Osteocyte (in vitro differentiated cells): ENCODE data around the gene GPHA2. TPM values are rescaled to one million over a fixed set of nuclear protein-coding genes. Genes with fewer than 3 reads are reported as not detected.
"Not testable (repeated sequence)": the region's sequence is repeated elsewhere in the genome, so short reads cannot be mapped to it uniquely, and the experiment has no call there.

Experiments used
- DNase-seq: peaks from one replicate; pipeline ENCODE4 v3.0.0; 2021; ENCODE audit warnings: mixed read lengths; ENCODE audit not compliant: unreplicated experiment; ENCODE audit errors: extremely low spot score
- H3K27ac Mint-ChIP-seq: one replicate; pipeline ENCODE4 v1.8.0; 2021; ENCODE audit warnings: mild to moderate bottlenecking, mixed read lengths; ENCODE audit not compliant: unreplicated experiment
- H3K27me3 Mint-ChIP-seq: one replicate; pipeline ENCODE4 v1.8.0; 2021; ENCODE audit warnings: mixed read lengths; ENCODE audit not compliant: unreplicated experiment
- H3K36me3 Mint-ChIP-seq: one replicate; pipeline ENCODE4 v1.8.0; 2021; ENCODE audit warnings: mixed read lengths; ENCODE audit not compliant: unreplicated experiment
- H3K4me1 Mint-ChIP-seq: one replicate; pipeline ENCODE4 v1.8.0; 2021; ENCODE audit warnings: mixed read lengths; ENCODE audit not compliant: unreplicated experiment
- H3K4me3 Mint-ChIP-seq: one replicate; pipeline ENCODE4 v1.8.0; 2021; ENCODE audit warnings: mild to moderate bottlenecking, moderate library complexity, mixed read lengths; ENCODE audit not compliant: unreplicated experiment
- H3K9me3 Mint-ChIP-seq: one replicate; pipeline ENCODE4 v1.8.0; 2021; ENCODE audit warnings: mixed read lengths; ENCODE audit not compliant: unreplicated experiment
- long read RNA-seq: library from polyadenylated mRNA; unstranded; transcript quantifications from one replicate; pipeline ENCODE4 v2.0.0, GENCODE V29; 2021
- total RNA-seq: library from RNA; stranded (reverse); gene quantifications from 2 replicates; pipeline ENCODE4 v1.2.1, GENCODE V29; 2021
- TF ChIP-seq, protein P1 (sequence below): fragments of 200-600 bp; sonication (generic); IDR thresholded peaks from 2 replicates; pipeline ENCODE4 v1.5.0; 2021; ENCODE audit warnings: antibody characterized with exemption, mild to moderate bottlenecking, moderate library complexity

GPHA2 gene
- total RNA-seq: not detected in 2 replicates
- long read RNA-seq: 0 reads

GRCh38 chr11:64935359-64936081 is at the start of gene GPHA2:
TSS of gene GPHA2 (minus strand) at chr11:64935893. CDS start at chr11:64935460, 433 bp downstream.
- no peak within 1 kb of the TSS for H3K4me3 Mint-ChIP-seq
- DNase-seq: no peak
- H3K36me3 Mint-ChIP-seq: peaks cover 9% of the 10 kb centered on the region
- no peaks in the 10 kb centered on the region for H3K27me3 Mint-ChIP-seq
- H3K9me3 Mint-ChIP-seq: no peaks in the 10 kb centered on the region
- no peak within 1 kb of the TSS for H3K27ac Mint-ChIP-seq
- H3K4me1 Mint-ChIP-seq: peaks cover 7% of the 10 kb centered on the region
- TF ChIP-seq, protein P1, sequence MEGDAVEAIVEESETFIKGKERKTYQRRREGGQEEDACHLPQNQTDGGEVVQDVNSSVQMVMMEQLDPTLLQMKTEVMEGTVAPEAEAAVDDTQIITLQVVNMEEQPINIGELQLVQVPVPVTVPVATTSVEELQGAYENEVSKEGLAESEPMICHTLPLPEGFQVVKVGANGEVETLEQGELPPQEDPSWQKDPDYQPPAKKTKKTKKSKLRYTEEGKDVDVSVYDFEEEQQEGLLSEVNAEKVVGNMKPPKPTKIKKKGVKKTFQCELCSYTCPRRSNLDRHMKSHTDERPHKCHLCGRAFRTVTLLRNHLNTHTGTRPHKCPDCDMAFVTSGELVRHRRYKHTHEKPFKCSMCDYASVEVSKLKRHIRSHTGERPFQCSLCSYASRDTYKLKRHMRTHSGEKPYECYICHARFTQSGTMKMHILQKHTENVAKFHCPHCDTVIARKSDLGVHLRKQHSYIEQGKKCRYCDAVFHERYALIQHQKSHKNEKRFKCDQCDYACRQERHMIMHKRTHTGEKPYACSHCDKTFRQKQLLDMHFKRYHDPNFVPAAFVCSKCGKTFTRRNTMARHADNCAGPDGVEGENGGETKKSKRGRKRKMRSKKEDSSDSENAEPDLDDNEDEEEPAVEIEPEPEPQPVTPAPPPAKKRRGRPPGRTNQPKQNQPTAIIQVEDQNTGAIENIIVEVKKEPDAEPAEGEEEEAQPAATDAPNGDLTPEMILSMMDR: no peak

- DNase-seq, H3K9me3 Mint-ChIP-seq, H3K27ac Mint-ChIP-seq, H3K4me3 Mint-ChIP-seq, H3K4me1 Mint-ChIP-seq, H3K36me3 Mint-ChIP-seq: not testable (repeated sequence)
- H3K27me3 Mint-ChIP-seq: peaks cover 21% of the 10 kb centered on the region
These were observed 47.6 kb upstream of the GPHA2 start for GRCh38 chr11:64983339-64983738.

DNA sequence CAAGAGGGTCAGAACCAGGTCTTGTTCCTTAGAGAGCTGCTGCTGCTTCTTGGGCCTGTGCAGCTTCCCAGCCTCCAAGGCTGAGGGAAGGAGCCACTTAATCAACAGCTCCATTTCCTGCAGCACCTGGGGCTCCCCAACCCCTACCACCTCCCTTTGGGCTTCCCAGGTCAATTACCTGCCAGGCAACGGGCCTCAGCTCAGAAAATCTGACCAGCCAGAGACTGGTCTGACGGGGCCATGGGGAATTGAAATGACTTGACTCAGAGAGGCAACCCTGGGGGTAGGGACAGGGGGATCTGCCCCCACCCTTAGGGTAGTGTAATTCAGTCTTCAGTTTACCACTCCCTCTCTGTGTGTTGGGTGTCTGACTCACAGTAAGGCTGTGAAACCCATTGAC is 41.0 kb upstream of the GPHA2 start:
- TF ChIP-seq, protein P1: no peak
- Mint-ChIP-seq H3K27ac (no peak overlapping the region), H3K4me1 (no peaks in the 10 kb centered on the region), H3K4me3 (no peak overlapping the region), H3K27me3 (peaks cover 9% of the 10 kb centered on the region), H3K9me3 (no peaks in the 10 kb centered on the region), H3K36me3 (no peaks in the 10 kb centered on the region)
- DNase-seq: no peak

GRCh38 chr11:64974124-64974523 is 38.4 kb upstream of the GPHA2 start:
- no peaks in the 10 kb centered on the region for H3K27me3 Mint-ChIP-seq
- peaks cover 4% of the 10 kb centered on the region for H3K4me1 Mint-ChIP-seq
- H3K9me3 Mint-ChIP-seq: no peaks in the 10 kb centered on the region
- no peaks in the 10 kb centered on the region for H3K36me3 Mint-ChIP-seq
- TF ChIP-seq, protein P1: no peak
- no peak overlapping the region for H3K4me3 Mint-ChIP-seq
- DNase-seq: no peak
- H3K27ac Mint-ChIP-seq: no peak overlapping the region

- H3K4me1 Mint-ChIP-seq: peaks cover 8% of the 10 kb centered on the region
- no peak within 1 kb of the TSS for H3K27ac Mint-ChIP-seq
- TF ChIP-seq, protein P1: no peak
- DNase-seq: no peak
- H3K36me3 Mint-ChIP-seq: no peaks in the 10 kb centered on the region
- H3K27me3 Mint-ChIP-seq: no peaks in the 10 kb centered on the region
- no peaks in the 10 kb centered on the region for H3K9me3 Mint-ChIP-seq
- H3K4me3 Mint-ChIP-seq: no peak within 1 kb of the TSS
These were observed 35.9 kb upstream of the GPHA2 start, which contains the start of gene MAJIN for GRCh38 chr11:64971421-64972233. TSS of gene MAJIN (minus strand) at chr11:64972108. CDS start at chr11:64959405, 12,703 bp downstream.
